ENCODE measurements around the gene SLC28A3. TPM values are rescaled to one million over a fixed set of nuclear protein-coding genes. Genes with fewer than 3 reads are reported as not detected.

SLC28A3 gene
- total RNA-seq, 3 donors from 2014 or later: 0.35 to 7.2 (median 0.41) TPM

- Histone ChIP-seq H3K4me1 (ENCODE audit: low read depth) (no peaks in the 10 kb centered on the region), H3K36me3 (ENCODE audit: low read depth) (no peaks in the 10 kb centered on the region), H3K4me3 (no peak overlapping the region), H3K9me3 (no peaks in the 10 kb centered on the region)
- intact Hi-C loops (cut with DNase I, micrococcal nuclease): no loop called here
- ATAC-seq (no peak), DNase-seq (no peak)
- TF ChIP-seq CTCF (IDR thresholded peaks at IDR 0.05): no peak
These were observed 105.0 kb downstream of the SLC28A3 start for GRCh38 chr9:84235511-84235910.

GRCh38 chr9:84230355-84231145, 110.0 kb downstream of the SLC28A3 start:
- no peaks in the 10 kb centered on the region for H3K4me1 ChIP-seq (ENCODE audit: low read depth)
- H3K4me3 ChIP-seq: no peak overlapping the region
- H3K9me3 ChIP-seq: no peaks in the 10 kb centered on the region
- intact Hi-C loops (cut with DNase I, micrococcal nuclease): no loop called here
- no peak for TF ChIP-seq CTCF (IDR thresholded peaks at IDR 0.05)
- ATAC-seq: peak; percentile 50
- peak in 1 of 3 donors; percentile 5 for DNase-seq
- H3K36me3 ChIP-seq (ENCODE audit: low read depth): no peaks in the 10 kb centered on the region

- TF ChIP-seq CTCF (IDR thresholded peaks at IDR 0.05): no peak
- H3K4me1 ChIP-seq (ENCODE audit: low read depth): no peaks in the 10 kb centered on the region
- intact Hi-C loops (cut with DNase I, micrococcal nuclease): no loop called here
- H3K4me3 ChIP-seq: no peak overlapping the region
- H3K9me3 ChIP-seq: no peaks in the 10 kb centered on the region
- ATAC-seq (no peak), DNase-seq (no peak)
- no peaks in the 10 kb centered on the region for H3K36me3 ChIP-seq (ENCODE audit: low read depth)
These were observed 111.4 kb downstream of the SLC28A3 start for GRCh38 chr9:84229191-84229590.

DNA sequence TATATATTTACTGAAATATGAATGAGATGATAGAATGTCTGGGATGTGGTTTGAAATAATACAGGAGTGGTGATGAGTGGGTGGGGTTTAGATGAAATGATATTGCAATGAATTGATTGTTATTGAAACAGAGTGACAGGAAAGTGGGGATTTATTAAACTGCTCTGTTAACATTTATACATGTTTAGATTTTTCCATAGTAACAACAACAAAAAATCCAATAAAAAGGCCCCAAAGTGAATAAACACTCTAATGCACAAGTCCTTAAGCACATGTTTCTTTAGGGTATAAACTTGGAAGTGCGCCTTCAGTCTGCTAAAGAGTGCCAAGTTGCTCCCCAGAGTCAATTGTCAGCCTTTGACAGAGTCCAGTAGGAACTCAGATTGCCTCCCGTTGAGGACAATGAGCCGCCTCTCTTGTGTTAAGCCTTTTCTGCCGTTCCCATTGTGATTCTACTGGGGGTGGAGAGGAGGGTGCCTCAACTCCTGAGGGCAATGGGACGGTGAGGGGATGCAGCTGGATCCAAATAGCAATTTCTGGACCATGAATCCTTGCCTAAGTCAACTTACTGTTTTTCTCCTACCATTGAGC, 112.3 kb downstream of the SLC28A3 start:
- DNase-seq: no peak
- no peak for TF ChIP-seq CTCF (IDR thresholded peaks at IDR 0.05)
- no peak overlapping the region for H3K4me3 ChIP-seq
- H3K4me1 ChIP-seq (ENCODE audit: low read depth): no peaks in the 10 kb centered on the region
- intact Hi-C loops (cut with DNase I, micrococcal nuclease): no loop called here
- no peak for ATAC-seq
- no peaks in the 10 kb centered on the region for H3K36me3 ChIP-seq (ENCODE audit: low read depth)
- no peaks in the 10 kb centered on the region for H3K9me3 ChIP-seq

DNA sequence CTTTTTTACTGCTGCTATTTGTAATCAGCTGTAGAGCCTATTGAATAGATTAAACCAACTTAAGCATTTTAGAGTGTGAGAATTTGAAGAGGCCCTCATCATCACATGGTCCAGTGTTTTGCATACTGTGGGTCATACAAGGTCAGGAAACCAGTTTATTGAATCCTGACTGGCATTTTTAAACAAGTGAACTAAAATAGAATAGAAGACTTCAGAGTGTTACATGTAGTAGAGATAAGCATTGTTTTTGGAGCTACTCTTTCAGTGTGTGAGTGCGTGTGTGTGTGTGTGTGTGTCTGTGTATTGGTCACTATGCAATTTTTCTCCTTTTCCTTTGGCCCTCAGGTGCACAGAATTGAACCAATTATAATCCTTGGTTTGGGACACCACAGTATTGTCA, 114.4 kb downstream of the SLC28A3 start:
- intact Hi-C loops (cut with DNase I, micrococcal nuclease): no loop called here
- ATAC-seq (no peak), DNase-seq (no peak)
- Histone ChIP-seq H3K4me1 (ENCODE audit: low read depth) (no peaks in the 10 kb centered on the region), H3K9me3 (peaks cover 5% of the 10 kb centered on the region), H3K36me3 (ENCODE audit: low read depth) (no peaks in the 10 kb centered on the region), H3K4me3 (no peak overlapping the region)
- no peak for TF ChIP-seq CTCF (IDR thresholded peaks at IDR 0.05)
